NCI-H2107 treated with DMSO at 0.1 percent for 48 hours (cell line): ENCODE results near the gene CAPN15.
"Not testable (repeated sequence)": the region's sequence is repeated elsewhere in the genome, so short reads cannot be mapped to it uniquely, and the experiment has no call there.

Source experiments
- DNase-seq: peaks from one replicate; lab custom pipeline; 2025; ENCODE audit not compliant: unreplicated experiment; lab: John Stamatoyannopoulos, UW

Gene CAPN15

GRCh38 chr16:506246-506546 lies 21.3 kb upstream of the CAPN15 start:
- no peak for DNase-seq

- DNase-seq, result not testable (repeated sequence)
Observed at GRCh38 chr16:507527-507926, 20.0 kb upstream of the CAPN15 start.

- no peak for DNase-seq
Observed at GRCh38 chr16:507996-508395, 19.5 kb upstream of the CAPN15 start.

GRCh38 chr16:508884-509736 lies 18.4 kb upstream of the CAPN15 start:
- DNase-seq, result no peak

GRCh38 chr16:510066-510825 lies 17.3 kb upstream of the CAPN15 start:
- no peak for DNase-seq

GRCh38 chr16:512802-513201 lies 14.7 kb upstream of the CAPN15 start:
- no peak for DNase-seq

GRCh38 chr16:513950-514349 lies 13.6 kb upstream of the CAPN15 start:
- DNase-seq, result no peak

- no peak for DNase-seq
Observed at GRCh38 chr16:515175-515938, 12.2 kb upstream of the CAPN15 start.

- no peak for DNase-seq
Observed at GRCh38 chr16:515939-516226, 11.6 kb upstream of the CAPN15 start.

- DNase-seq, result no peak
Observed at GRCh38 chr16:516301-516700, 11.2 kb upstream of the CAPN15 start.

GRCh38 chr16:518858-519257 lies 8.7 kb upstream of the CAPN15 start:
- no peak for DNase-seq

GRCh38 chr16:519425-519824 lies 8.1 kb upstream of the CAPN15 start:
- no peak for DNase-seq

- no peak for DNase-seq
Observed at GRCh38 chr16:519841-520687, 7.4 kb upstream of the CAPN15 start.

GRCh38 chr16:520847-521246 lies 6.7 kb upstream of the CAPN15 start:
- DNase-seq, result no peak

GRCh38 chr16:521381-522210 lies 5.9 kb upstream of the CAPN15 start:
- no peak for DNase-seq

GRCh38 chr16:522320-523096 lies 5.0 kb upstream of the CAPN15 start:
- DNase-seq, result no peak

GRCh38 chr16:523097-523741 lies 4.3 kb upstream of the CAPN15 start:
- no peak for DNase-seq

- DNase-seq, result no peak
Observed at GRCh38 chr16:524274-525040, 3.1 kb upstream of the CAPN15 start.
